HG03469 (cell line): Measurements from ENCODE around the gene SORCS2.

Source experiments
- ATAC-seq: cut with Tn5 transposase; IDR thresholded peaks from one replicate; pipeline ENCODE4 v1.9.1; 2021; ENCODE audit warnings: mild to moderate bottlenecking, moderate library complexity, moderate number of reproducible peaks; ENCODE audit not compliant: unreplicated experiment

Gene SORCS2

GRCh38 chr4:7710576-7711306 is 518.4 kb downstream of the SORCS2 start:
- ATAC-seq, result no peak

GRCh38 chr4:7711307-7711963 is 519.1 kb downstream of the SORCS2 start:
- ATAC-seq, result no peak

- no peak for ATAC-seq
These were observed 519.8 kb downstream of the SORCS2 start for GRCh38 chr4:7712021-7712671.

GRCh38 chr4:7713757-7714156 is 521.4 kb downstream of the SORCS2 start:
- no peak for ATAC-seq

GRCh38 chr4:7714176-7714575 is 521.8 kb downstream of the SORCS2 start:
- no peak for ATAC-seq

- ATAC-seq, result no peak
These were observed 522.4 kb downstream of the SORCS2 start for GRCh38 chr4:7714738-7715137.

- no peak for ATAC-seq
These were observed 523.1 kb downstream of the SORCS2 start for GRCh38 chr4:7715271-7716009.

GRCh38 chr4:7716010-7716721 is 523.8 kb downstream of the SORCS2 start:
- no peak for ATAC-seq

- ATAC-seq, result no peak
These were observed 524.8 kb downstream of the SORCS2 start for GRCh38 chr4:7717161-7717560.

GRCh38 chr4:7717946-7718490 is 525.7 kb downstream of the SORCS2 start:
- ATAC-seq, result no peak

- ATAC-seq, result no peak
These were observed 527.2 kb downstream of the SORCS2 start for GRCh38 chr4:7719354-7720174.

GRCh38 chr4:7721984-7722551 is 529.7 kb downstream of the SORCS2 start:
- no peak for ATAC-seq

GRCh38 chr4:7722766-7723387 is 530.5 kb downstream of the SORCS2 start:
- ATAC-seq, result no peak

- ATAC-seq, result no peak
These were observed 531.3 kb downstream of the SORCS2 start for GRCh38 chr4:7723625-7724024.

GRCh38 chr4:7725951-7726350 is 533.6 kb downstream of the SORCS2 start:
- no peak for ATAC-seq

GRCh38 chr4:7726665-7727413 is 534.5 kb downstream of the SORCS2 start:
- no peak for ATAC-seq

GRCh38 chr4:7727749-7728148 is 535.4 kb downstream of the SORCS2 start:
- no peak for ATAC-seq

GRCh38 chr4:7731437-7731836 is 539.1 kb downstream of the SORCS2 start:
- no peak for ATAC-seq
